GM18868 (cell line): ENCODE data around the gene GAR1.
"Not testable (repeated sequence)": the region's sequence is repeated elsewhere in the genome, so short reads cannot be mapped to it uniquely, and the experiment has no call there.

Source experiments
- ATAC-seq: cut with Tn5 transposase; IDR thresholded peaks from one replicate; pipeline ENCODE4 v1.9.1; 2021; ENCODE audit warnings: mild to moderate bottlenecking, moderate library complexity; ENCODE audit not compliant: unreplicated experiment

The GAR1 gene

DNA sequence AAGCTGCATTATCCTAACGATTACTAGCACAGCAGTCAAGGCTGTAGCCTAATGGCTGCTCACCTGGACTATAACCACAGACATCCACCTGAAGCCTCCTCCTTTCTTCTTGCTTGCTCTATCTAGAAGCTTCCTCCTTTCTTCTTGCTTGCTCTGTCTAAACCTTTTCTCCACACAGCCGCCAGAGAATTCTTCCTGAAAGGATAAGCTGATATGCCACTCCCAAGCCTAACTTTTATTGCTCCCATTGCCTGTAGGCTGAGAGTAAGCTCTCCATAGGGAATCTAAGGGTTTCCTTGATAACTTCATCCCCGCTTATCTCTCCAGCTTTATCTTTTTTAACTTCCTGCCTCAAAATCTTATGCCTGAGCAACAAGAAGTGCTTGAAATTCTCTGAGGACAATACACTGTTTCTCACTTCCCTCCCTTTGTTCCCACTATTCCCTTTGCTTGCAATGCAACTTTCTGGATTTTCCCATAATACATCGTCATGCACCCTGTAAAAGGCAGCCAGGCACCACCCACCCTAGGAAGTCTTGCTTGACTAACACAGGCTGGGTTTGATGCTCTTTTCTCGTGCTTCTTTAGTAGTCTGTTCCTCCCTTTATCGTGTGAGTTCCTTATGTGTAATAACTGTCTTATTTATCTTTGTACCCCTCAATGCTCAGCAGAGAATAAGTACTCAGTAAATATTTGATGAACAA is 31.0 kb downstream of the GAR1 start:
- no peak for ATAC-seq

DNA sequence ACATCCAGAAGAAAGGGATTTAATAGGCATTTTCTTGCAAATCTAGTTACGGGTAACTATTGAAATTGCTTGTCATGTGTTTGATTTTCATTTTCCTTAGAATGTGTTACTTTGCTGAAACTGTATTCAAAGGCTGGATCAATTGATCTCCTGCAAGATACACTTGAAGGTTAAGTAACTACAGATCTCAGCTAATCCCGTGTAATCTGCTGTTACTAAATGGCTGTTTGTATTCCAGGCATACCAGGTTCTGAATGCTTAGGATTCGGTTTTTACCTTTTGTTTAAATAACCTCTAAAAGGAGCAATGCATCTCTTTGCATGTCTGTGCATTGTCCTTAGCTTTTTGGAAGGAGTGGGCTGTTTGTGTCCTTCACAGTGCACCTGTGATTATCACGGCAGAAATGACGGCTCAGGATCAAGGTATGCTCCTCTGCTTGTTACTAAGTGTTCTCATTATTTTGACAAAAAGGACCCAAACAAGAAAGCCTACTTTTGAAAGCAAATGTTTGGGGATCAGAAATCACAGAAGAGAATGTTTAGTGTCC is 32.4 kb downstream of the GAR1 start, which contains the start of gene LRIT3:
TSS of gene LRIT3 (plus strand) at position 212 of the 547 bp plus-strand sequence. CDS start at position 307, 95 bp downstream.
- ATAC-seq = no peak

DNA sequence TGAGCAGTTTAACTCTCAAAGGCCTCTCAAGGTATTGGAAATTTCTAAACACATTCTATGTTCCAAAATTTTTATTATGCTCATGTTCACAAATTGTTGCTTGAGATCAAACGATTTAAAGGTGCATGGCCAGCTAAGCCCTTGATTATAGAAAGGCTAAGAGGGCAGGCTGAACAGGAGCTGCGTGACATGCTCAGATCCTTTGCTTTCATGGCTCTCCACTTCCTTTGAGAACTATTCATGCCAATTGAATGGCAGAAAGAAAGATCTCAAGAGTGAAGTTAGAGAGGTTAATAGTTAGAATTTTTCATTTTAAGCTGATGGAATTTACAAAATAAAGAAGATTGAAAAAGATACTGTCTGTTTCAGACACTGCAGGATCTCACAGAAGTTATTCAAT is 32.9 kb downstream of the GAR1 start:
- ATAC-seq = no peak

DNA sequence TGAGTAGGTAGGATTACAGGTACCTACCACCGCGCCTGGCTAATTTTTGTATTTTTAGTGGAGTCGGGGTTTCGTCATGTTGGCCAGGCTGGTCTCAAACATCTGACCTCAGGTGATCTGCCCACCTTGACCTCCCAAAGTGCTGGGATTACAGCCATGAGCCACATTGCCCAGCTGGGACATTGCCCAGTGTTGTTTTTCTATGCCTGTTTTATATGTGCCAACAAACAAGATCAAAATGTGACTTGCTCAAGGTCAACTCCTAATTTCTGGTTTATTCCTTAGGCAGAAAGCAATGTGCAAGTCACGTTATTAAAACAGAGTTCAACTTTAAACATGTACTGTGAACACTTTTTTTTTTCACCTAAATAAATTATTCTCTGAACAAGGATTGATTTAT is 35.0 kb downstream of the GAR1 start:
- no peak for ATAC-seq

GRCh38 chr4:109859426-109860300 is 44.1 kb downstream of the GAR1 start:
- ATAC-seq = not testable (repeated sequence)

DNA sequence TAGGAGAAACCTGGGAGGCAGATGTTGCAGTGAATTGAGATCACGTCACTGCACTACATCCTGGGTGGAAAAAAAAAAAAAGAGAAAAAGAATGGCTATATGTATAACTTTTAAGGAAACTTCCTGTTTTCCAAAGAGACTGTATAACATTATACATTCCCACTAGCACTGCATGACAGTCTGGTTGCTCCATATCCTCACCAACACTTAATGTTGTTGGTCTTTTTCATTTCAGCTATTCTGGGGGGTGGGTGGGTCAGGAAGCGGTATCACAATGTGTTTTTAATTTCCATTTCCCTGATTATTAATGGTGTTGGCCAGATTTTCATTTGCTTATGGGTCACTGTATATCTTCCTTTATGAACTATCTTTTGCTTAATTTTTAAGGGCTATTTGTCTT is 45.7 kb downstream of the GAR1 start:
- ATAC-seq = no peak

- ATAC-seq = no peak
These were observed 46.5 kb downstream of the GAR1 start for GRCh38 chr4:109861916-109862511.

DNA sequence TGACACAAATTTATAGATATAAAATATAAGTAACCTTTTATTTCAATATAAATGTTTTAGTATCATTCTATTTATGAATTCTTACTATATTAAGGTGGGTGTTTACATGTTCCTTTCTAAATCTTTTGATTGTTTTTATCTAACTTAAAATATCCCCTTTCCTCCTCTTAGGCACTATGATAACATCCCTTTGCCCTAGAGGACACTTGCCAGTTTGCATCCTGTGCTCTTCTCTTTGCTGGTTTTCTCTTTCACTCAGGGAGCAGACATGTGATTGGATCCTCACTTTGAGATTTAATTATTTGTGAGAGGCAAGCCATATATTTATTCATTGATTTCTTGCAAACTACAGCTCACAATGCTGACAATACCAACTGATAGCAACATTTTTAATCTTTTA is 48.6 kb downstream of the GAR1 start:
- no peak for ATAC-seq

DNA sequence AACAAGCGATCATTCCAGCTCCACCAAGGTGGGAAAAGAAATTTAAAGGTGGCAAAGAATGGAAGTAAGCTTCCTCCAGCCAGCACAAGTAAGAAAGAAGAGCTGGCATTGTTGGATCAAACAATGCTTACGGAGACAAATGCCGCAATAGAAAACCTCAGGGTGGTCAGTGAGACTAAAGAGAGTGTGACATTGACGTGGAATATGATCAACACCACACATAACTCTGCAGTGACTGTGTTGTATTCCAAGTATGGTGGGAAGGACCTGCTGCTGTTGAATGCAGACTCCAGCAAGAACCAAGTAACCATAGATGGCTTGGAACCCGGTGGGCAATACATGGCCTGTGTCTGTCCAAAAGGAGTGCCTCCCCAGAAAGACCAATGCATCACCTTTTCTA is 54.5 kb downstream of the GAR1 start:
- no peak for ATAC-seq

DNA sequence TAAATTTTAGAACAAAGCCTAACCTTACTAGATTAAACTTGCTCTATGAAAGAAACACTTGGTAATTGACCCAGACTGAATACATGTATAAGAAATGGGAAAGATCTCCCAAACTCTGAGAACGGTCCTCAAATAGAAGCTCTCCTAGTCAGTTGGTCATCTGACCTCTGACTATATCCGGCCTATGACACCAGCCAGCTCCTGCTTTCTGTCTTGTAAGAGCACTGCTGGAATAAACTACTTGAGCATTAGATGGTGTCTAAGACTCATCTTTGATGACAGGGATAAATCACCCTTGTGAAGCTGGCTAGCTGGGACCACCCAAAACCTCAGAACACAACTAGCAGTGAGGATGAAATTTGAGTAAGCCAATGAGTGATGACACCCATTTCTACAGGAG is 56.5 kb downstream of the GAR1 start:
- ATAC-seq = no peak

GRCh38 chr4:109872950-109873656 is 57.5 kb downstream of the GAR1 start:
- ATAC-seq = no peak

- no peak for ATAC-seq
These were observed 58.4 kb downstream of the GAR1 start for GRCh38 chr4:109873791-109874514.
